GM18858 (cell line): ENCODE data around the gene CHCHD1.
"Not testable (repeated sequence)": the region's sequence is repeated elsewhere in the genome, so short reads cannot be mapped to it uniquely, and the experiment has no call there.

Experiments used
- ATAC-seq: cut with Tn5 transposase; IDR thresholded peaks from one replicate; pipeline ENCODE4 v1.9.1; 2021; ENCODE audit not compliant: unreplicated experiment

Gene CHCHD1

DNA sequence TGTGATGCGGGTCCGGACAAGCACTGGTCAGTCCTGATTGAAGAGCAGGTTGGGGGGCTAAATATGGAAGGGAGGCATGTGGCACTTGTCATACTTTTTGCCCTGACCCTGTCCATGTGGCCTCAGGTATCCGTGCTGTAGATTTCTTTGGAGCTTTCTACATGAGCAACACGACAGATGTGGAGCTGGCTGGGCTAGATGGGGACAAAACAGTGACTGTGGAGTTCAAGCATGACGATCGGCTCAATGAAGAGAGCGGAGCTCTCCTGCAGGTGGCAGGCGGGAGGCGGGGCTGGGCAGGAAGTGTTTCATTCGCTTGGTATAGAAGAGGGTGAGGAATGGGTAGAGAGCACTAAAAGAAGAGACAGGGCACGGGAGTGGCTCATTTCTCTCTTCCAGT, 13.0 kb upstream of the CHCHD1 start:
- no peak for ATAC-seq

DNA sequence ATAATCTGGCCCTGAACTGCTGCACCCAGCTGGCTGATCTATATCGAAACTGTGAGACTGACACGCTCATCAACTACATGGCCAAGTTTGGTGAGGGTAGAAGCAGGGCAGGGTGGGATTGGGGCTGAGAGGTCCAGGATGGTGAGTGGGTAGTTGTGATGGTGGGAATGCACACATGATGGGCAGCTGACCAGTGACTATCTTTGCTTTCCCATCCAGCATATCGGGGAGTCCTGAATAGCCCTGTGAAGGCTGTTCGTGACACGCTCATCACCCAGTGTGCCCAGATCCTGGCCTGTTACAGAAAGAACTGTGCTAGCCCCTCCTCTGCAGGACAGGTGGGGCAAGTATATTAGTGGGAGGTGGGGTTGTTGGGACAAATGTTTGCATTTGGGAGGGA, 12.5 kb upstream of the CHCHD1 start:
- ATAC-seq, result no peak

DNA sequence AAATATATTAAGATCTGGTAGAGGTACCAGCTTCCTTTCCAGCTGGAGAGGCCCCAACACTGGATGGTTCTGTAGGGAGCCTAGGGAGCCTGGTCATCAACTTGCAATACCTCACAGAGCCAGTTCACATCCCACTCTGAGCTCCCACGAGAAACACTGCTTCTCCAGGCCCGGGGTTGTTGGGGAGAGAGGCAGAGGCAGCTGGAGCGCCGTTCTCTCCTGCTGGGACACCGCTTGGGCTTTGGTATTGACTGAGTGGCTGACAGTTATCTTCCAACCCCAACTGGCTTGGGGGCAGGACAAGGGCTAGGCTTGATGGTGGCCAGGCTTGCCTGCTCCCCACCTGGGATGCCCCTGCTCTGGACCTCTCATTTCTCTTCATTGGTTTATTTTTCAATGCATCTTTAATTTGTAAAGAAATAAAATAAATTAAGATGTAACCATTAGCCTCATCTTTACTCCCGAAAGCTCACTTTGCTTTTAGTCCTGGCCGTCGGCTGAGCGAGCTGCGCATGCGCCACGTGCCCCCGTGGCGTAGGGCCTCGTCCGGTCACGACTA, 10.0 kb upstream of the CHCHD1 start:
- ATAC-seq, result no peak

DNA sequence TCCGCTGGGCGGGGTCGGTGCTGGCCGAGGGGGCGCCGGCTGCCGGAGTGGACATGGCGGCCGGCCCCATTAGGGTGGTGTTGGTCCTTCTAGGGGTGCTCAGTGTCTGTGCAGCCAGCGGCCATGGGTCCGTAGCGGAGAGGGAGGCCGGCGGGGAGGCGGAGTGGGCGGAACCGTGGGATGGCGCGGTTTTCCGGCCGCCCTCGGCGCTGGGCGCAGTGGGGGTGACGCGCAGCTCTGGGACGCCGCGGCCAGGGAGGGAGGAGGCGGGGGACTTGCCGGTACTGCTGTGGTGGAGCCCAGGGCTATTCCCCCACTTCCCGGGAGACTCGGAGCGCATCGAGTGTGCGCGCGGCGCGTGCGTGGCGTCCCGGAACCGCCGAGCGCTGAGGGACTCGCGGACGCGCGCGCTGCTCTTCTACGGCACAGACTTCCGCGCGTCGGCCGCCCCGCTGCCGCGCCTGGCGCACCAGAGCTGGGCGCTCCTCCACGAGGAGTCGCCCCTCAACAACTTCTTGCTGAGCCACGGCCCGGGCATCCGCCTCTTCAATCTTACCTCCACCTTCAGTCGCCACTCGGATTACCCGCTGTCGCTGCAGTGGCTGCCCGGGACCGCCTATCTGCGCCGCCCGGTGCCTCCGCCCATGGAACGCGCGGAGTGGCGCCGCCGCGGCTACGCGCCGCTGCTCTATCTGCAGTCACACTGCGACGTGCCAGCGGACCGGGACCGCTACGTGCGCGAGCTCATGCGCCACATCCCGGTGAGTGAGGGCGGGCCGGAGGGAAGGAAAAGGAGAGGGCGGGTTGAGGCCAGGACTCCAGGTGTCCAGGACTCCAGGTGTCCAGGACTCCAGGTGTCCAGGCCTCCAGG, 9.3 kb upstream of the CHCHD1 start:
- peak; percentile 40 for ATAC-seq

DNA sequence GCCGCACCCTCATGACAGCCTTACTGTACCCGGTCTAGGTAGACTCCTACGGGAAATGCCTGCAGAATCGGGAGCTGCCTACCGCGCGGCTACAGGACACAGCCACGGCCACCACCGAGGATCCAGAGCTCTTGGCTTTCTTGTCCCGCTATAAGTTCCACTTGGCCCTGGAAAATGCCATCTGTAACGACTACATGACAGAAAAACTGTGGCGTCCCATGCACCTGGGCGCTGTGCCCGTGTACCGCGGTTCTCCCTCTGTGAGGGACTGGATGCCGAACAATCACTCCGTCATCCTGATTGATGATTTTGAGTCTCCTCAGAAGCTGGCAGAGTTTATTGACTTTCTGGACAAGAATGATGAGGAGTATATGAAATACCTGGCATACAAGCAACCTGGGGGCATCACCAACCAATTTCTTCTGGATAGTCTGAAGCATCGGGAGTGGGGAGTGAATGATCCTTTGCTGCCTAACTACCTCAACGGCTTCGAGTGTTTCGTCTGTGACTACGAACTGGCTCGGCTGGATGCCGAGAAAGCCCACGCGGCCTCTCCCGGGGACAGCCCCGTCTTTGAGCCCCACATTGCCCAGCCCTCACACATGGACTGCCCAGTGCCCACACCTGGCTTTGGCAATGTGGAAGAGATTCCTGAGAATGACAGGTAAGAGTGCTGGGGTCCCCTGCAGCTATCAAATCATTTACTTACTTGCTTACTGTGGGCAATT, 8.5 kb upstream of the CHCHD1 start:
- ATAC-seq, result no peak

DNA sequence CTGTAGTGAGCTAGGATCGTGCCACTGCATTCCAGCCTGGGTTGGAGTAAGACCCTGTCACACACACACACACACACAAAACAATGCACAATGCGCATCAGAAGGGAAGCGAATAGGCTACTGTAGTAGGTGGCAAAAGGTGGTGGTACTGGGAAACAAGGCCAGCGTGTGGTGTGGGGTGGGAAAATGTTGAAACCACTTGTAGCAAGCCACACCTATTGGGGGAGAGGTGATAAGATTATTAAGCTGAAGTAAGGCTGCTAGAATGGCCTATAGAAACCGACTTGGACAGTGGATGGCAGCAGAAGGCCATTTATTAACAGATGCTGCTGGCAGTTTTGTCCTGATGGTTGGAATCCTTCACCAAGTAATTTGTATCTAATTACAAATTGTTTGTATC, 7.2 kb upstream of the CHCHD1 start:
- ATAC-seq, result no peak

DNA sequence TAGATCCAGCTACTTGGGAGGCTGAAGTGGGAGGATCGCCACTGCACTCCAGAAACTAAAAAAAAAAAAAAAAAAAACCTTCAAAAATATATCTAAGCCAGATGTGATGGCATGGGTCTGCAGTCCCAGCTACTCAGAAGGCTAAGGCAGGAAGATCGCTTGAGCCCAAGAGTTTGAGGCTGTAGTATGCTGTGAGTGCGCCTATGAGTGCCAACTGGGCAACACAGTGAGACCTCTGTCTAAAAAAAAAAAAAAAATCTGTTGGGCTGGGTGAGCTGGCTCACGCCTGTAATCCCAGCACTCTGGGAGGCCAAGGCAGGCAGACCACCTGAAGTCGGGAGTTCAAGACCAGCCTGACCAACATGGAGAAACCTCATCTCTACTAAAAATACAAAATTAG, 2.8 kb upstream of the CHCHD1 start:
- no peak for ATAC-seq

DNA sequence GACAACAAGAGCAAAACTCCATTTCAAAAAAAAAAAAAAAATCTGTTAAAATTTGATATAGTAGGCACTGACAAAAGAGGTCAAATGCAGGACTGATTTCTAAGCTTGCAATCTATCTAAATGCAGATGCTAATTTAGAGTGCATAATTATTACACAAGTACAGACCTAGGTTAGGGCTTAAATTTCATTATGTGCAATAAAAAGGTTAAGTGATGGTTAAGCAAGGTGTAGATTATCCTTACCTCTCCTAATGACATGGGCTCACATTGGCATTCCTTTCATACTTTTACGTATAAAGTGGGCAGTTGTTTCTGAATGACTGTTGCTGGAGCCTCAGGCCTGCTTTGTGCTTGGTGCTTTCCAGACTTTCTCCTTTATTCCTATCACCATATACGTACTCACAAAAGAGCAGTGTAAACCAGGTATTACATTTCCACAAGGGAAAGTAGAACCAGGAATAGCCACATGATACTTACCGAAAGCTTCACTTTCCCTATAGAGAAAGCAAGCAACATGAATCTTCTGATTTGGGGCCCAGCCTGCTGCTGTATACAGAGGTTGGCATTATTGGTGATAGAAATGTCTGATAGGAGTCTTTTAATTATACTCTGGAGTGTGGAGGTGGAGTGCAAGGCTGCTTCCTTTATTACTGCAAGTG, 2.2 kb upstream of the CHCHD1 start:
- ATAC-seq, result no peak

DNA sequence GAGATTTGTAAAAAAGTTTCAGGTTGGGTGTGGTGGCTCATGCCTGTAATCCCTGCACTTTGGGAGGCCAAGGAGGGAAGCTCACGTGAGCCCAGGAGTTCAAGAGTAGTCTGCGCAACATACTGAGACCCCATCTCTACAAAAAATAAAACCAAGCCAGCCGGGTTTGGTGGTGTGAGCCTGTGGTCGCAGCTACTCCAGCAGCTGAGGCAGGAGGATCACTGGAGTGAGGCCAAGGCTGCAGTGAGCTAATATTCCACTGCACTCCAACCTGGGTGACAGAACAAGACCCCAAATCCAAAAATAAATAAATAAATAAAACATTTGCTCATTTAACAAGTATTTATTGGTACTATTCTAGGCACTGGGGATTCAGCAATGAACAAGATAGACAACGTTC, 1.5 kb upstream of the CHCHD1 start:
- no peak for ATAC-seq

DNA sequence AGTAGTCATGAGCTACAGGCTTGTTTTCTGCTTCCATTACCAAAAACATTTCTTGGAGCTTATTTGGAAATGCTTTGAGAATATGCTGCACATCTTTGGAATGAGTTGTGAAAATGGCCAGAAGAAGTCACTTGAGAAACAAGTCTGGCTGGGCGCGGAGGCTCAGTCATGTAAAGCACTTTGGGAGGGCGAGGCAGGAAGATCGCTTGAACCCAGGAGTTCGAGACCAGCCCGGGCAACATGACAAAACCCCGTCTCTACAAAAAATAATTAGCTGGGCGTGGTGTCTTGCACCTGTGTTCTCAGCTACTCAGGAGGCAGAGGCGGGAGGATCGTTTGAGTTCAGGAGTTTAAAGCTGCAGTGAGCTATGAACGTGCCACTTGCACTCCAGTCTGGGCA, 882 bp upstream of the CHCHD1 start:
- ATAC-seq, result no peak

DNA sequence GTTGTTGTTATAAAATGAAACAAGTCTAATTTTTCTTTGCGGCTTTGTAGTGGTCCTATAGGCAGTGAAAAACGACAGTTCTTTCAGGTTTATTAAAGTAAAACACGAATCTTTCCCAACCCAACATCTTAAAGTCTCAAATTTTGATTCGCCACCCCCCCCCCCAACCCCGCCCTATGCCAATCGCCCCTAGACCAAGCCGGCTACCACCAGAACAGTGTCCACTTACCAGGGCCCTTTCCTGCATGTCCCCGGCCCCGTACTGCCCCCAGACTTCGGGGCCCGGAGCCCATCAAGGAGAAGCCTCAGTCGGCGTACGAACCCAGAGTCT, 335 bp upstream of the CHCHD1 start:
- ATAC-seq, result no peak

DNA sequence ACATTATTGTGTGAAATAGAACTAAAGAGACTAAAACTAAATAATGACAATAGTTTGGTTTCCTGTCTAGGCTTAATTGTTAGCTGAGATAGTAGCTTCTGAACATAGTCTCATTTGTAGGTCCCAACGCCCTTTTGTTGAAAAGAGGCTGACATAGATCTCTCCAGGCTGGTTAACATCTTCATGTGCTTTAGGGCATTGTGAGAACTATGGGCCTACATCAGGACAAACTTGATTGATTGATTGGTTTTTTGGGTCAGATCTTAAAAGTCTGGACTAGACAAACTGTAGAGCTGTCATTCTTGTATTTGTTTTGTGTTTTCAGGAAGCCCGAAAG, 869 bp downstream of the CHCHD1 start:
- no peak for ATAC-seq

DNA sequence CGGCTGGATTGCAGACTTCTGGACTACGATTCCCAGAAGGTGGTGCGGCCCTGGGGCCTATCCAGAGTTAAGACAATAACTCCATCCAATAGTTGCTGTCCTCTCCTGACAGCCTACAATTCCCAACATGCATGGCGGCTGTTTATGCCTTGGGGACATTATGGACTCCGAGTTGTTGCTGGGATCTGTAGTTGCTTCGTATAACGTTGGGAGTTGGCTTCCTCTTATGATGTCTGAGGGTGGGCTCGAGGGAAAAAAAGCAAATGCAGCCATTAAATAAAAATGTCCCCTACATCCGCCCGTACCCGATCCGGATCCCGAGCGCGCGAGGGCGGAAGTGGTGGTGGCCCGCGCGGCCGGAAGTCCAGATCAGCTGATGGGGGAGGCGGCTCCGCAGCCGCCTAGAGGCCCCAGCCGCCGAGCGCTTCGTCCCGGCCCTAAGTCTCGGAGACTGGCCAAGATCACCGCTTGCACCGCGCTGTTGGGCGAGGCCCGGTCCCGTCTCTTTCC, 3.4 kb downstream of the CHCHD1 start, which contains the start of gene ZSWIM8:
TSS of gene ZSWIM8 (plus strand) at position 396 of the 510 bp plus-strand sequence. CDS start 273 bp downstream, outside the sequence.
- ATAC-seq, result peak; percentile 64

DNA sequence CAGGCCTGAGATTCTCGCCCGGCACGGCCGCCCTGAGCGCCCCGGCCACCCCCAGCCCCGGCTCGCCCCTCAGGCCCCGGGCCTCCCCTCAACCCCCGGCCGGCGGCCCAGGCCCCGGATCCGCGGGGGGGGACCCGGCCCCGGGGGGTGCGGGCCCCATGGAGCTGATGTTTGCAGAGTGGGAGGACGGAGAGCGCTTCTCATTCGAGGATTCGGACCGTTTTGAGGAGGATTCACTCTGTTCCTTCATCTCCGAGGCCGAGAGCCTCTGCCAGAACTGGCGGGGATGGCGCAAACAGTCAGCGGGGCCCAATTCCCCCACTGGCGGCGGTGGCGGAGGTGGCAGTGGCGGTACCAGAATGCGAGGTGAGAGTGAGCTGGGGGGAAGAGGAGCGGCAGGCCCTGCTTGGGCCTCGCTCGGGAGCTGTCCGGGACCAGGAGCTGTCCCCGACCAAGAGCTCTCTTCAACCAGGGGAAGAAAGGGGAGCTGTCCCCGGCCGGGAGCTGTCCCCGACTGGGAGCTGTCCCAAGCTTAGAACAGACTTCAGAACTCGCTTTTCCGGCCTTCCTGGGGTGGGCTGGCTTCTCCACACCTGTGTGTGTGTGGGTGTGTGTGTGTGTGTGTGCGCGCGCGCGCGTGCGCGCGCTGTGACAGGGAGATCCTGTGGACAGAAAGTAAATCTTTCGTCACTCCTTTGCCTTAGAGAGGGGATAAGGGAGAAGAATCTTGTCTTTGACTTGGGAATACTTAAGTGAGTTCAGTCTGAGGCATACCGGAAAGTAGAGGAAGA, 4.1 kb downstream of the CHCHD1 start:
- no peak for ATAC-seq

DNA sequence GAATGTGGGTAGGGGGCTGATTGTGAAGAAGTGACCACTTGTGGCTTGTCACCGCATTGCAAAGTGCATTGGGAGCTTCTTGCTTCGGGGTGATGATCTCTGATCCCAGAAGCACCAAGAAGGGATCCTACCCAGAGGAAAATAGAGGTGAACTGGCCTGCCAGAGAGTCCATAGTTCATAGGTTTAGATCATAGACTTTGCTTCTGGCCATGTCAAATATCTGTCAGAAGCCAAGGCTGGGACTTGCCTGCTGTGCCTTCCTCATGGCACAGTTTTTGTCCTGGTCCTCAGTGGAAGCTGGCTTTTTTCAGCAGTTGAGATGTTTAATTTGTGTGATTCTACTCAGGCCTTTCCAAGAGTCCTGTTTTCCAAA, 4.7 kb downstream of the CHCHD1 start:
- ATAC-seq, result no peak

DNA sequence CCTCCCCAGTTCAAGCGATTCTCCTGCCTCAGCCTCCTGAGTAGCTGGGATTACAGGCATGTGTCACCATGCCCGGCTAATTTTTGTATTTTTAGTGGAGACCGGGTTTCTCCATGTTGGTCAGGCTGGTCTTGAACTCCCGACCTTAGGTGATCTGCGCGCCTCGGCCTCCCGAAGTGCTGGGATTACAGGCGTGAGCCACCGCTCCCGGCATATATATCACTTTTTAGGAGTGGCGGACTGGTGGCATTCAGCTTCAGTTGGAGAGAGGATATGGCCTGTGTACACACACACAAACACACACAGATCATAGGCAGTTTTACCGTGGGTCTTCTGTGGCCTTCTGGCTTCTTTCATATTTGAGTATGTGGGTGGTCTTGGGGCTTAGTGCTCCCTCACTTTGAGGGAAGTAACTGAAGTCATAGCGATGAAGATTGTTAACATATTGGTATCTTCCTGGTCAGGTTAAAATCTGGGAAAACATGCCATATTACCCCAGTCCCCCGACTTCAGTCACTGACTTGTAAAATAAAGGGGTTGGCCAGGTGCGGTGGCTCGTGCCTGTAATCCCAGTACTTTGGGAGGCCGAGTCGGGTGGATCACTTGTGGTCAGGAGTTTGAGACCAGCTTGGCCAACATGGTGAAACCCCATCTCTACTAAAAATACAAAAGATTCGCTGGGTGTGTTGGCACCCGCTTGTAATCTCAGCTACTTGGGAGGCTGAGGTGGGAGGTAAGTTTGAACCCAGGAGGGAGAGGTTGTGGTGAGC, 5.4 kb downstream of the CHCHD1 start:
- ATAC-seq, result not testable (repeated sequence)

DNA sequence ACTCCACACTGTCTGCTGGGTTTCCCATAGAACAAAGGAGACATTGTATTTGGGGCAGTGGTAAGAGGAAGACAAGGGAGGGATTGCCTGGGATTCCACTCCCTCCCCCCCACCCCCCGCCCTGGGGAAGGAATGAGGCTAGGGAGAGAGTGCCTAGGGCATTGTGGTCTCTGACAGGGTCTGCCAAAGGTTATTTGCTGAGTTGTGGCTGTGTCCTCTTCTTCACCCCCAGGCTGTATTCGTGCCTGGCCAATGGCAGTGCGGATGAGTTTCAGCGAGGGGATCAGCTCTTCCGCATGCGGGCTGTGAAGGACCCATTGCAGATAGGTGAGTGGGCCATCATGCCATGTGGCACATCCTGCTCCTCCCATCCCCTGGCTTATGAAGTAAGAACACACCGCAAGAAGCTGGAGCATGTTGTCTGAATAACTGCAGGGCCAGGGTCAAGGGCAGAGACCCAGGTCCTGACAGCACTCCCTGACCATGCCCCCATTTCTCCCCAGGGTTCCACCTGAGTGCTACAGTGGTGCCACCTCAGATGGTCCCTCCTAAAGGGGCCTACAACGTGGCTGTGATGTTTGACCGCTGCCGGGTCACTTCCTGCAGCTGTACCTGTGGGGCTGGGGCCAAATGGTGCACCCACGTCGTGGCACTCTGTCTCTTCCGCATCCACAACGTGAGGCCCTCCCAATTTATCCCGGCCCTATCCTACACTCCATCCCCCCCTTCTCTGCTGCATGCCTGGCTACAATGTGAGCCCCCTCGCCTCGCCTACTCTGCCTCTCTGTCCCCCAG, 7.2 kb downstream of the CHCHD1 start:
- ATAC-seq, result no peak

DNA sequence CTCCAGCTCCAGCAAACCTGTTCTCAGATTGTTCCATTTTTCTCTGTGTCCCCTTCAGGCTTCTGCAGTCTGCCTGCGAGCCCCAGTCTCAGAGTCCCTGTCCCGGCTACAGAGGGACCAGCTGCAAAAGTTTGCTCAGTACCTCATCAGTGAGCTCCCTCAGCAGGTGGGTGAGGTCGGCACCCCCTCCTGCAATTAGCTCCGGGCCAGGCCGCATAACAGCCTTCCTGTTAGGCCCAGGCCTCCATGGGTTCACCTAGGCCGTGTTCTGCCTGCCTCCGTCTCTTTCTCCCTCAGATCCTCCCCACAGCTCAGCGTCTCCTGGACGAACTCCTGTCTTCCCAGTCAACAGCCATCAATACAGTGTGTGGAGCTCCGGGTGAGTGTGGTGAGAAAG, 7.8 kb downstream of the CHCHD1 start:
- ATAC-seq, result no peak
